Muscle layer of colon (tissue), 2 donors: ENCODE measurements around the gene TMX2.

Experiments used
- H3K27ac ChIP-seq: one replicate; pipeline ENCODE4 v1.7.0; 2013; ENCODE audit warnings: low read depth, mild to moderate bottlenecking, low read length, moderate library complexity
- H3K27me3 ChIP-seq, 2 donors: one replicate each; pipeline ENCODE4 v1.7.0; 2013; ENCODE audit warnings: low read length in 2 of 2, mild to moderate bottlenecking in 2 of 2; ENCODE audit not compliant: insufficient read depth in 2 of 2, control insufficient read depth in 1 of 2
- H3K36me3 ChIP-seq: one replicate; pipeline ENCODE4 v1.7.0; 2013; ENCODE audit warnings: mild to moderate bottlenecking, low read length; ENCODE audit not compliant: insufficient read depth
- H3K4me1 ChIP-seq: one replicate; pipeline ENCODE4 v1.7.0; 2013; ENCODE audit warnings: mild to moderate bottlenecking, low read length; ENCODE audit not compliant: insufficient read depth
- H3K4me3 ChIP-seq, 2 donors: one replicate each; pipeline ENCODE4 v1.7.0; 2013; ENCODE audit warnings: low read length in 2 of 2, low read depth in 1 of 2, mild to moderate bottlenecking in 1 of 2, moderate library complexity in 1 of 2
- H3K9ac ChIP-seq: one replicate; pipeline ENCODE4 v1.7.0; 2013; ENCODE audit warnings: low read length
- H3K9me3 ChIP-seq: one replicate; pipeline ENCODE4 v1.7.0; 2013; ENCODE audit warnings: mild to moderate bottlenecking, low read length
- donor health status: abdominal sarcoma.
- donor health status: Adenocarcinoma of cecum.

Gene TMX2

GRCh38 chr11:57771365-57771764 is 59.0 kb downstream of the TMX2 start:
- Histone ChIP-seq H3K4me3 (no peak overlapping the region), H3K27ac (no peak overlapping the region), H3K36me3 (no peaks in the 10 kb centered on the region), H3K27me3 (no peaks in the 10 kb centered on the region), H3K4me1 (peaks cover 49% of the 10 kb centered on the region), H3K9ac (no peak overlapping the region), H3K9me3 (no peaks in the 10 kb centered on the region)

- Histone ChIP-seq H3K36me3 (no peaks in the 10 kb centered on the region), H3K9ac (no peak overlapping the region), H3K4me1 (peaks cover 58% of the 10 kb centered on the region), H3K27me3 (no peaks in the 10 kb centered on the region), H3K9me3 (no peaks in the 10 kb centered on the region), H3K4me3 (no peak overlapping the region), H3K27ac (no peak overlapping the region)
Measured at GRCh38 chr11:57772562-57772961, 60.2 kb downstream of the TMX2 start.

- H3K27me3 ChIP-seq: no peaks in the 10 kb centered on the region
- no peaks in the 10 kb centered on the region for H3K36me3 ChIP-seq
- peaks cover 63% of the 10 kb centered on the region for H3K4me1 ChIP-seq
- no peak overlapping the region for H3K4me3 ChIP-seq
- H3K9ac ChIP-seq: no peak overlapping the region
- H3K9me3 ChIP-seq: no peaks in the 10 kb centered on the region
- H3K27ac ChIP-seq: no peak overlapping the region
Measured at GRCh38 chr11:57773026-57773598, 60.7 kb downstream of the TMX2 start.

GRCh38 chr11:57775491-57775890 is 63.1 kb downstream of the TMX2 start:
- Histone ChIP-seq H3K9me3 (no peaks in the 10 kb centered on the region), H3K9ac (no peak overlapping the region), H3K27me3 (no peaks in the 10 kb centered on the region), H3K27ac (peak overlapping the region; percentile 35), H3K36me3 (peaks cover 1% of the 10 kb centered on the region), H3K4me1 (peaks cover 79% of the 10 kb centered on the region), H3K4me3 (peak overlapping the region in 1 of 2 donors; percentile 6)

GRCh38 chr11:57776031-57776521 is 63.7 kb downstream of the TMX2 start:
- Histone ChIP-seq H3K9ac (no peak overlapping the region), H3K4me1 (peaks cover 84% of the 10 kb centered on the region), H3K27me3 (no peaks in the 10 kb centered on the region), H3K36me3 (peaks cover 4% of the 10 kb centered on the region), H3K9me3 (no peaks in the 10 kb centered on the region), H3K4me3 (peak overlapping the region in 1 of 2 donors; percentile 6), H3K27ac (peak overlapping the region; percentile 35)

- Histone ChIP-seq H3K4me3 (peak overlapping the region in 1 of 2 donors; percentile 6), H3K9ac (no peak overlapping the region), H3K27me3 (no peaks in the 10 kb centered on the region), H3K27ac (peak overlapping the region; percentile 35), H3K9me3 (no peaks in the 10 kb centered on the region), H3K36me3 (peaks cover 4% of the 10 kb centered on the region), H3K4me1 (peaks cover 91% of the 10 kb centered on the region)
Measured at GRCh38 chr11:57776577-57777210, 64.3 kb downstream of the TMX2 start.

GRCh38 chr11:57777969-57778317 is 65.5 kb downstream of the TMX2 start:
- H3K9ac ChIP-seq: peak overlapping the region; percentile 54
- no peaks in the 10 kb centered on the region for H3K9me3 ChIP-seq
- H3K27me3 ChIP-seq: no peaks in the 10 kb centered on the region
- peak overlapping the region; percentile 35 for H3K27ac ChIP-seq
- H3K4me3 ChIP-seq: peak overlapping the region in 1 of 2 donors; percentile 38
- H3K4me1 ChIP-seq: peaks cover 94% of the 10 kb centered on the region
- peaks cover 4% of the 10 kb centered on the region for H3K36me3 ChIP-seq

- Histone ChIP-seq H3K9me3 (no peaks in the 10 kb centered on the region), H3K4me1 (peaks cover 91% of the 10 kb centered on the region), H3K27me3 (no peaks in the 10 kb centered on the region), H3K36me3 (peaks cover 4% of the 10 kb centered on the region), H3K27ac (peak overlapping the region; percentile 76), H3K9ac (peak overlapping the region; percentile 54), H3K4me3 (peak overlapping the region in 1 of 2 donors; percentile 38)
Measured at GRCh38 chr11:57778318-57779037, 66.1 kb downstream of the TMX2 start.

- H3K36me3 ChIP-seq: peaks cover 4% of the 10 kb centered on the region
- H3K9me3 ChIP-seq: no peaks in the 10 kb centered on the region
- H3K4me3 ChIP-seq: peak overlapping the region in 1 of 2 donors; percentile 8
- H3K27ac ChIP-seq: peak overlapping the region; percentile 76
- peak overlapping the region; percentile 54 for H3K9ac ChIP-seq
- H3K27me3 ChIP-seq: no peaks in the 10 kb centered on the region
- H3K4me1 ChIP-seq: peaks cover 88% of the 10 kb centered on the region
Measured at GRCh38 chr11:57779276-57779675, 66.9 kb downstream of the TMX2 start.

GRCh38 chr11:57781529-57781943 is 69.1 kb downstream of the TMX2 start:
- H3K27ac ChIP-seq: peak overlapping the region; percentile 45
- no peak overlapping the region for H3K9ac ChIP-seq
- no peak overlapping the region for H3K4me3 ChIP-seq
- peaks cover 80% of the 10 kb centered on the region for H3K4me1 ChIP-seq
- no peaks in the 10 kb centered on the region for H3K9me3 ChIP-seq
- H3K36me3 ChIP-seq: peaks cover 4% of the 10 kb centered on the region
- H3K27me3 ChIP-seq: no peaks in the 10 kb centered on the region

GRCh38 chr11:57785072-57785471 is 72.7 kb downstream of the TMX2 start:
- Histone ChIP-seq H3K9ac (no peak overlapping the region), H3K27me3 (no peaks in the 10 kb centered on the region), H3K4me1 (peaks cover 78% of the 10 kb centered on the region), H3K9me3 (no peaks in the 10 kb centered on the region), H3K27ac (no peak overlapping the region), H3K36me3 (peaks cover 4% of the 10 kb centered on the region), H3K4me3 (no peak overlapping the region)
